Ureter (tissue), 1 donor: Measurements from ENCODE around the gene ZNF529. TPM values are rescaled to one million over a fixed set of nuclear protein-coding genes. Genes with fewer than 3 reads are reported as not detected.

Experiments used
- DNase-seq: peaks from one replicate; pipeline ENCODE4 v3.0.0-alpha.2; 2020; ENCODE audit warnings: low spot score
- total RNA-seq: library from RNA; stranded (reverse); gene quantifications from one replicate; pipeline ENCODE4 v1.2.4, GENCODE V29; 2023
- donor health status: DM: yes; HTN: yes; CAD: no.

The ZNF529 gene
- total RNA-seq, 1 donor from 2014 or later, result 20.0 TPM

- DNase-seq, result no peak
Measured at GRCh38 chr19:36514012-36514612, 59.0 kb downstream of the ZNF529 start.

GRCh38 chr19:36508325-36508724, 64.8 kb downstream of the ZNF529 start:
- DNase-seq, result no peak

GRCh38 chr19:36501973-36502372, 71.1 kb downstream of the ZNF529 start:
- DNase-seq, result no peak

GRCh38 chr19:36497001-36497400, 76.1 kb downstream of the ZNF529 start:
- no peak for DNase-seq

Other genes with a start within 250 kb of the ZNF529 start
- gene ZFP14, start 194.1 kb downstream of the ZNF529 start, total RNA-seq, result 11.9 TPM
- gene ZFP82, start 154.6 kb downstream of the ZNF529 start, total RNA-seq, result 10.2 TPM
- gene ZNF566, start 83.7 kb downstream of the ZNF529 start, total RNA-seq, result 19.9 TPM
- gene ZNF260, start 45.0 kb downstream of the ZNF529 start, total RNA-seq, result 17.6 TPM
- 7.9 TPM for gene ZNF382, start 32.0 kb upstream of the ZNF529 start, total RNA-seq
- 16.2 TPM for gene ZNF461, start 93.5 kb upstream of the ZNF529 start, total RNA-seq
- gene ZNF567, start 114.3 kb upstream of the ZNF529 start, total RNA-seq, result 10.3 TPM
- gene ZNF850, start 199.5 kb upstream of the ZNF529 start, total RNA-seq, result 2.8 TPM